ENCODE results near the gene MEIOC. TPM values are rescaled to one million over a fixed set of nuclear protein-coding genes. Genes with fewer than 3 reads are reported as not detected.
"Not testable (repeated sequence)": the region's sequence is repeated elsewhere in the genome, so short reads cannot be mapped to it uniquely, and the experiment has no call there.

The MEIOC gene
- total RNA-seq, 1 donor from 2014 or later, result 0.86 TPM

DNA sequence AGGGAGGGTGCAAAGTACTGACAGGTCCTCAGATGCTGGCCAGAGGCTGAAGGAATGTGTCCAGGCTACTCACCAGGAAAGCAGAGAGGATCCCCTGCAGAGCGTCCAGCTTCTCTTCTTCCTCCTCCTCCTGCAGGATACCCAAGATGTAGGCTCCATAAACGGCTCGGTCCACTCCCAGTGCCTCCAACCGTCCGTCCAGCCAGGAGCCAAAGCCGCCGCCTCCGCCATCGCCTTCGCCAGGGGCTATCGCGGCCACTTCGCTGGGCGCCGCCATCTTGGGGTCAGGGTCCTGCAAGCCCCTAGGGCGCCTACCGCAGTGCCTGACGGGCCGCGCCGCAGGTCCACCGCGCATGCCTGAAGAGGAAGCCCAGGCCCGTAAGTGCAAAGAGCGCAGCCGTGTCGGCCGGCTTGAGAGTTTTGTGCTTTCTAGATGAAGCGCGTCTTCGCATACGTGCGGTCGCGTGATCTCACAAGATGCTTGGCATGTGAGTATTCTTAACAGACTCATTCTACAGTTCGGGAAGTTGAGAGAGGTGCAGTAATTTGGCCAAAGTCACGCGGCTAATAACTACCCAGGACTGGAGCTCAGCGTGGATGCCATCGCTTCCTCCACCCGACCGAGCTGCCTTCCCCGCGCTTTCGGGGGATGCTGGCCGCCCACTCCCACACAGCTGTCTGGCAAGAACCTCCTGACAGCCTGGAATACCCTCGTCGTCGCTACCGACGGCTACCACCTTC, 33.4 kb downstream of the MEIOC start, which contains the start of gene CCDC43:
CCDC43 (minus strand) TSS at position 300 of the 741 bp plus-strand sequence; CDS start at position 277, 23 bp downstream.
- TF ChIP-seq, protein P1, sequence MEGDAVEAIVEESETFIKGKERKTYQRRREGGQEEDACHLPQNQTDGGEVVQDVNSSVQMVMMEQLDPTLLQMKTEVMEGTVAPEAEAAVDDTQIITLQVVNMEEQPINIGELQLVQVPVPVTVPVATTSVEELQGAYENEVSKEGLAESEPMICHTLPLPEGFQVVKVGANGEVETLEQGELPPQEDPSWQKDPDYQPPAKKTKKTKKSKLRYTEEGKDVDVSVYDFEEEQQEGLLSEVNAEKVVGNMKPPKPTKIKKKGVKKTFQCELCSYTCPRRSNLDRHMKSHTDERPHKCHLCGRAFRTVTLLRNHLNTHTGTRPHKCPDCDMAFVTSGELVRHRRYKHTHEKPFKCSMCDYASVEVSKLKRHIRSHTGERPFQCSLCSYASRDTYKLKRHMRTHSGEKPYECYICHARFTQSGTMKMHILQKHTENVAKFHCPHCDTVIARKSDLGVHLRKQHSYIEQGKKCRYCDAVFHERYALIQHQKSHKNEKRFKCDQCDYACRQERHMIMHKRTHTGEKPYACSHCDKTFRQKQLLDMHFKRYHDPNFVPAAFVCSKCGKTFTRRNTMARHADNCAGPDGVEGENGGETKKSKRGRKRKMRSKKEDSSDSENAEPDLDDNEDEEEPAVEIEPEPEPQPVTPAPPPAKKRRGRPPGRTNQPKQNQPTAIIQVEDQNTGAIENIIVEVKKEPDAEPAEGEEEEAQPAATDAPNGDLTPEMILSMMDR (IDR thresholded peaks at IDR 0.05; ENCODE audit: unreplicated experiment), result no peak
- peak within 1 kb of the TSS; percentile 98 for H3K27ac Mint-ChIP-seq
- peak within 1 kb of the TSS; percentile 98 for H3K4me3 Mint-ChIP-seq (ENCODE audit: low read depth)
- peaks cover 4% of the 10 kb centered on the region for H3K36me3 Mint-ChIP-seq (ENCODE audit: insufficient read depth)
- peak; percentile 87 for DNase-seq (ENCODE audit: low spot score, unreplicated experiment)
- H3K4me1 Mint-ChIP-seq (ENCODE audit: low read depth), result peaks cover 8% of the 10 kb centered on the region
- no peaks in the 10 kb centered on the region for H3K27me3 Mint-ChIP-seq
- H3K9me3 Mint-ChIP-seq (ENCODE audit: low read depth), result no peaks in the 10 kb centered on the region

DNA sequence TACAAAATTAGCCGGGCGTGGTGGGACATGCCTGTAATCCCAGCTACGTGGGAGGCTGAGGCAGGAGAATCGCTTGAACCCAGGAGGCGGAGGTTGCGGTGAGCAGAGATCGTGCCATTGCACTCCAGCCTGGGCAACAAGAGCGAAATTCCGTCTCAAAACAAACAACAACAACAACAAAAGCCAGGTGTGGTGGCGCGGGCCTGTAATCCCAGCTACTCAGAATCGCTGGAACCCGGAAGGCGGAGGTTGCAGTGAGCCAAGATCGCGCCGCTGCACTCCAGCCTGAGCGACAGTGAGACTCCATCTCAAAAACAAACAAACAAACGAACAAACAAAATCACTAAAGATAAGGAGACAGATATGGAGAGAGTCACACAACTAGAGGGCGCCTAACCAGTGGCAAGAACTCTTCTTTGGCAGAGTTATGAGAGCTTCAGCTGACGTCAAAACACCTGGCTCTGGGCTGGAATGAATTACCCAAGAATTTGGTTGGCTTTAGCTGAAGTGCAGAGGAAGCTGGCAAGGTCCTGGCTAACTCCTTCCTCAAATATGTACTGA, 34.6 kb downstream of the MEIOC start:
- H3K36me3 Mint-ChIP-seq (ENCODE audit: insufficient read depth); H3K27ac Mint-ChIP-seq; H3K4me1 Mint-ChIP-seq (ENCODE audit: low read depth); H3K9me3 Mint-ChIP-seq (ENCODE audit: low read depth); DNase-seq (ENCODE audit: low spot score, unreplicated experiment); H3K27me3 Mint-ChIP-seq: not testable (repeated sequence)
- peak overlapping the region; percentile 54 for H3K4me3 Mint-ChIP-seq (ENCODE audit: low read depth)

DNA sequence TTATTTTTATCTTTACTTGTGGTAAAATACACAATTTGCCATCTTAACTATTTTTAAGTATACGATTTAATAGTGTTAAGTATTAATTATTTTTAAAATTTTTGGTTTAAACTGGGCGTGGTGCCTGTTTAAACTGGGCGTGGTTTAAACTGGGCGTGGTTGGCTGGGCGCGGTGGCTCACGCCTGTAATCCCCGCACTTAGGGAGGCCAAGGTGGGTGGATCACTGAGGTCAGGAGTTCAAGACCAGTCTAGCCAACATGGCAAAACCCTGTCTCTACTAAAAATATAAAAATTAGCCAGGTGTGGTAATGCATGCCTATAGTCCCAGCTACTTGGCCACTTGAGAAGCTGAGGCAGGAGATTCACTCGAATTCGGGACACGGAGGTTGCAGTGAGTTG, 37.3 kb downstream of the MEIOC start:
- DNase-seq (ENCODE audit: low spot score, unreplicated experiment), result no peak
- Mint-ChIP-seq H3K4me3 (ENCODE audit: low read depth) (no peak overlapping the region), H3K36me3 (ENCODE audit: insufficient read depth) (no peaks in the 10 kb centered on the region), H3K4me1 (ENCODE audit: low read depth) (peaks cover 7% of the 10 kb centered on the region), H3K27me3 (no peaks in the 10 kb centered on the region), H3K27ac (no peak overlapping the region), H3K9me3 (ENCODE audit: low read depth) (no peaks in the 10 kb centered on the region)
- TF ChIP-seq, protein P1 (IDR thresholded peaks at IDR 0.05; ENCODE audit: unreplicated experiment), result no peak

DNA sequence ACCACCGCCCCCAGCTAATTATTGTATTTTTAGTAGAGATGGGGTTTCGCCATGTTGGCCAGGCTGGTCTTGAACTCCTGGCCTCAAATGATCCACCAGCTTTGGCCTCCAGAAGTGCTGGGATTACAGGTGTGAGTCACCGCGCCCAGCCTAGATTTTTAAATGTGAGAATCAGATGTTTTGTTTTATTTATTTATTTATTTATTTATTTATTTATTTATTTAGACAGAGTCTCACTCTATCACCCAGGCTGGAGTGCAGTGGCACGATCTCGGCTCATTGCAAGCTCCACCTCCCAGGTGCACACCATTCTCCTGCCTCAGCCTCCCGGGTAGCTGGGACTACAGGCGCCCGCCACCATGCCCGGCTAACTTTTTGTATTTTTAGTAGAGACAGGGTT, 44.0 kb downstream of the MEIOC start:
- H3K36me3 Mint-ChIP-seq (ENCODE audit: insufficient read depth); H3K9me3 Mint-ChIP-seq (ENCODE audit: low read depth); H3K27ac Mint-ChIP-seq; H3K4me1 Mint-ChIP-seq (ENCODE audit: low read depth); H3K27me3 Mint-ChIP-seq; H3K4me3 Mint-ChIP-seq (ENCODE audit: low read depth); DNase-seq (ENCODE audit: low spot score, unreplicated experiment): not testable (repeated sequence)

DNA sequence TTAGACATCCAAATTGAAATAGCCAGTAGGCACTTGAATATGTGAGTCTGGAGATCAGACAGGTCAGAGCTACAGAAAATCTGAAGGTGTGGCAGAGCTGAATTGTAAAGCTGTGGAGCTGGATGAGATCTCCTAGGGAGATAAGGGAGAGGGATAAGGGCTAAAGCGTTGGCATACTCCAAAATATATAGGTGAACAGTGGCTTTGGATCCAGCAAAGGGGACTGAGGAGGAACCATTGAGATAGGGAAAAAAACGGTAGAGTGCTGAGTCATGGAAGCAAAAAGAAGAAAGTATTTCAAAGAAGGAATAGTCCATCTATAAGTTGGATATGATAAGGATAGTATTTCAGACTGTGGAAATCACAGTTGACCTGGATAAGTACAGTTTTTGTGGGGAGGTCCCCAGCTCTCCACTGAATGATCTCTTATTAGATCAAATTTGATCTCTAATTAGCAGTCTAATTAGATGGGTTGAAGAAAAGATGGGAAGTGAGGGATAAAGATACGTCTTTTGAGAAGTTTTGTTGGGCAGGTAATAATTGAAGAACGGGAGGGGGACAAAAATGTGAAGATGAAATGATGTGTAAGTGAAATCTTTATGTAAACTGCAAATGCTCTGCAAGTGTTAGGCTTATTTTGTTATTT, 51.6 kb downstream of the MEIOC start:
- no peak overlapping the region for H3K27ac Mint-ChIP-seq
- peaks cover 2% of the 10 kb centered on the region for H3K27me3 Mint-ChIP-seq
- no peaks in the 10 kb centered on the region for H3K9me3 Mint-ChIP-seq (ENCODE audit: low read depth)
- no peak for DNase-seq (ENCODE audit: low spot score, unreplicated experiment)
- TF ChIP-seq, protein P1 (IDR thresholded peaks at IDR 0.05; ENCODE audit: unreplicated experiment), result no peak
- H3K4me3 Mint-ChIP-seq (ENCODE audit: low read depth), result no peak overlapping the region
- H3K4me1 Mint-ChIP-seq (ENCODE audit: low read depth), result peaks cover 4% of the 10 kb centered on the region
- H3K36me3 Mint-ChIP-seq (ENCODE audit: insufficient read depth), result no peaks in the 10 kb centered on the region

DNA sequence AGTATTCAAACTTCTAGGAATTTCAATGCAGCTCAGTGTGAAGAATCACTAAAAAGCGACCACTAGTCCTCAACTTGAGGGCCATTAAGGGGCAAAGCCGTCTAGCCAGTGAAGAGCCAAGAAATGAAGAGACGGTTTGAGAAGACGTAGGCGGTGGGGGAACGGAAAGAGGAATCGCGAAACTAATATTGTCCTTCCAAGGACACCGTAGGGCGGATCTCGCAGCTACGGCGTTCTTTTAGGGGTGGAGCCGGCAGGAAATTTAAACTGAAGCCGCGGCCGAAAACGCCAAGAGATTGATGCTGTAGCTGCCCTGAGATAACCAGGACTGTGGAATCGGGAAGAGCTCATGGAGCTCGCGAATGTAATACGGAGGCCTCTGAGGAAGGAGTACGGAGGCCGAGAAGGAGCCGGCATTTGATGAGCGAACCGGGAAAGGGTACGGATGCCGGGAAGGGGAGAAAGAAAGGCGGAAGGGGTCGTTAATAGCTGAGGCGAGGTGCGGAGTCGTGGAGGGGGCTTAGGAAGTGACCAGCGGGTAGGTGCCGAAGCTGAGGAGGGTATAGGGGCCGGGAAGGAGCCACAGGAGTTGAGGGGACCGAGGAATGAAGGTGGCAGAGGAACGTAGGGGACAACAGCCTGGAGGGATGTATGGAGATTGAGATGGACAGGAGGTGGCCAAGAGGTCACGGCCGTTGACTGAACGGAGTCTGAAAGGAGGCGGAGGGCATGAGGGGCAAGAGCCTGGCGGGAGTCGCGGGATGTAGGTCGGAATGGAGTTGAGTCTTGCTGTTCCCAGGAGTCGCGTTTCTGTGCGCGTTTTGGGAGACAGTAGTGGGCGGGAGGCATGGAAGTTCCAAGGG, 52.4 kb downstream of the MEIOC start, which contains the start of gene DBF4B:
DBF4B (plus strand) TSS at position 265 of the 863 bp plus-strand sequence; CDS start at position 421, 156 bp downstream.
- no peak within 1 kb of the TSS for H3K27ac Mint-ChIP-seq
- no peaks in the 10 kb centered on the region for H3K36me3 Mint-ChIP-seq (ENCODE audit: insufficient read depth)
- no peaks in the 10 kb centered on the region for H3K9me3 Mint-ChIP-seq (ENCODE audit: low read depth)
- DNase-seq (ENCODE audit: low spot score, unreplicated experiment), result peak; percentile 63
- H3K4me1 Mint-ChIP-seq (ENCODE audit: low read depth), result peaks cover 4% of the 10 kb centered on the region
- H3K4me3 Mint-ChIP-seq (ENCODE audit: low read depth), result no peak within 1 kb of the TSS
- H3K27me3 Mint-ChIP-seq, result peaks cover 2% of the 10 kb centered on the region
- TF ChIP-seq, protein P1 (IDR thresholded peaks at IDR 0.05; ENCODE audit: unreplicated experiment), result no peak
